Activated naive CD4-positive, alpha-beta T cell treated with Interleukin-2 at 50 U/mL for 16 hours (primary cell): ENCODE measurements around the gene IVNS1ABP.
"Not testable (repeated sequence)": the region's sequence is repeated elsewhere in the genome, so short reads cannot be mapped to it uniquely, and the experiment has no call there.

Experiments used
- DNase-seq: peaks from one replicate; pipeline ENCODE4 v3.0.0-alpha.2; 2020

Gene IVNS1ABP

DNA sequence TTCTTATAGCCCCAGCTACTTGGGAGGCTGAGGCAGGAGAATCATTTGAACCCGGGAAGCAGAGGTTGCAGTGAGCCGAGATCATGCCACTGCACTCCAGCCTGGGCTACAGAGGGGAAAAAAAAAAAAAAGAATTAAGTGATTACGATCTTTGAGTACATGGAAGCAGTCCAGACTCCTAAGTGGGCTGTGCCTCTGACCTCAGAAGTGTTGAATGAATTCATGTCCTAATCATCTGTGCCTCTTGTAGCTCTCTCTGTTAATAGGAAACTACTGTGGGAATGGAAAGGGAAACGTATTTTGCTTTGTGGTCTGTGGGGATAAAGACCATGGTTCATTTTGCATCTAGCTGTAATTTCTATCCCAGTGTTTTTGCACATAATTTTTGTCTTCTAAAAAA is 8.4 kb upstream of the IVNS1ABP start:
- DNase-seq, result no peak

DNA sequence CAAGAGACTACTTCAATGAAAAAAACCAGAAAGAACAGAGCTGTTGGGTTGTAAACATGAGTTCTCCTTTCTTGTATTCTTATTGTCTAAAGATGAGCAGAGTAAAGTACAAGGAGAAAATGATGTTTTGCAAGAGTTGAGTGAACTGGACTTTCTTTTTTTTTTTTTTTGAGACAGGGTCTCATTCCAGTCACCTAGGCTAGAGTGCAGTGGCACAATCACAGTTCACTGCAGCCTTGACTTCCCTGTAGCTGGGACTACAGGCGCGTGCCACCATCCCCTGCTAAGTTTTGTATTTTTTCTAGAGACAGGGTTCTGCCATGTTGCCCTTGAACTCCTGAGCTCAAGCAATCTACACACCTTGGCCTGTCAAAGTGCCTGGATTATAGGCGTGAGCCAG is 7.1 kb upstream of the IVNS1ABP start:
- no peak for DNase-seq

- DNase-seq, result no peak
These were observed 5.6 kb upstream of the IVNS1ABP start for GRCh38 chr1:185322636-185323035.

DNA sequence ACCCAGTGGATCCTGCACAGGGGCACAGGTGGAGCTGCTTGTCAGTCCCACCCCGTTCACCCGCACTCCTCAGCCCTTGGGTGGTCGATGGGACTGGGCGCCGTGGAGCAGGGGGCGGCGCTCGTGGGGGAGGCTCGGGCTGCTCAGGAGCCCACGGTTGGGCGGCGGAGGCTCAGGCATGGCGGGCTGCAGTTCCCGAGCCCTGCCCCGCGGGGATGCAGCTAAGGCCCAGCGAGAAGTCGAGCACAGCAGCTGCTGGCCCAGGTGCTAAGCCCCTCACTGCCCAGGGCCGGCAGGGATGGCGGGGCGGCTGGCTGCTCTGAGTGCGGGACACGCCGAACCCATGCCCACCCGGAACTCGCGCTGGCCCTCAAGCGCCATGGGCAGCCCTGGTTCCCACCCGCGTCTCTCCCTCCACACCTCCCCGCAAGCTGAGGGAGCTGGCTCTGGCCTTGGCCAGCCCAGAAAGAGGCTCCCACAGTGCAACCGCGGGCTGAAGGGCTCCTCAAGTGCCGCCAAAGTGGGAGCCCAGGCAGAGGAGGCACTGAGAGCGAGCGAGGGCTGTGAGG is 4.7 kb upstream of the IVNS1ABP start:
- not testable (repeated sequence) for DNase-seq

DNA sequence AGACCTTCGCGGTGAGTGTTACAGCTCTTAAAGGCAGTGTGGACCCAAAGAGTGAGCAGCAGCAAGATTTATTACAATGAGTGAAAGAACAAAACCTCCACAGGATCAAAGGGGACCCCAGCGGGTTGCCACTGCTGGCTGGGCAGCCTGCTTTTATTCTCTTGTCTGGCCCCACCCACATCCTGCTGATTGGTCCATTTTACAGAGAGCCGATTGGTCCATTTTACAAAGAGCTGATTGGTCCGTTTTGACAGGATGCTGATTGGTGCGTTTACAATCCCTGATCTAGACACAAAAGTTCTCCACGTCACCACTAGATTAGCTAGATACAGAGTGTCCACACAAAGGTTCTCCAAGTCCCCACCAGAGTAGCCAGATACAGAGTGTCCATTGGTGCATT is 4.1 kb upstream of the IVNS1ABP start:
- DNase-seq, result not testable (repeated sequence)

DNA sequence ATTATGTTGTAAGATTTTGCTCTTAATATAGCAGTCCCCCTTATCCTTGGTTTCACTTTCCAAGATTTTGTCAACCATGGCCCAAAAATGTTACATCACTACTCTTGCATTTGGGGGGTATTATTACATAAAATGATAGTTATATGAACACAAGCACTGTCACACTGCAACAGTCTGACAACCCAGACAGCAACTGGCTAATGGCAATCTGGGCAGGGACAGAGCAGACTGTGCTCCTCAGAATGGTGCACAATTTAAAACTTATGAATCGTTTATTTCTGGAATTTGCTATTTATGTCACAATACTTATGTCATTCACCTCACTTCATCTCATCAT is 2.1 kb upstream of the IVNS1ABP start:
- no peak for DNase-seq

- no peak for DNase-seq
These were observed 1.5 kb upstream of the IVNS1ABP start for GRCh38 chr1:185318431-185319138.

DNA sequence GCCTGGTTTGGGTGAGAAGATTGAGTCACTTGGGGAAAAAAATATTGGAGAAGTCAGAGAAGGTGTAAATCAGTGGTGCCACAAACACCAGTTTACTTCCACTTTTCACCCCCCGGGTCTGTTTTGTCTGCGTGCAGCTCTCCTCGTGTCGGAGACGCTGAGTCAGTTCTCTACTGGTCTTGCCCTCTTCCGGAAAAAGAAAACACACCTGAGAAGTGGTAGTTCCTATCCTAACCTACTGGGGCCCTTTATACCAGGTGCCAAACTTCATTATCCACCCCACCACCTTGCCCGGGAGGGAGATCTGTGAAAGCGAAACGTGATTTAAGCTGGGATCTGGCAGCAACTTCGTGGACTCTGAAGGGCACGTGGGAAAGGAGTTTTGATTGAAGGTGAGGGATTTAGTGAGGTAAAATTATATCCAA is 855 bp upstream of the IVNS1ABP start:
- DNase-seq, result peak; percentile 73

DNA sequence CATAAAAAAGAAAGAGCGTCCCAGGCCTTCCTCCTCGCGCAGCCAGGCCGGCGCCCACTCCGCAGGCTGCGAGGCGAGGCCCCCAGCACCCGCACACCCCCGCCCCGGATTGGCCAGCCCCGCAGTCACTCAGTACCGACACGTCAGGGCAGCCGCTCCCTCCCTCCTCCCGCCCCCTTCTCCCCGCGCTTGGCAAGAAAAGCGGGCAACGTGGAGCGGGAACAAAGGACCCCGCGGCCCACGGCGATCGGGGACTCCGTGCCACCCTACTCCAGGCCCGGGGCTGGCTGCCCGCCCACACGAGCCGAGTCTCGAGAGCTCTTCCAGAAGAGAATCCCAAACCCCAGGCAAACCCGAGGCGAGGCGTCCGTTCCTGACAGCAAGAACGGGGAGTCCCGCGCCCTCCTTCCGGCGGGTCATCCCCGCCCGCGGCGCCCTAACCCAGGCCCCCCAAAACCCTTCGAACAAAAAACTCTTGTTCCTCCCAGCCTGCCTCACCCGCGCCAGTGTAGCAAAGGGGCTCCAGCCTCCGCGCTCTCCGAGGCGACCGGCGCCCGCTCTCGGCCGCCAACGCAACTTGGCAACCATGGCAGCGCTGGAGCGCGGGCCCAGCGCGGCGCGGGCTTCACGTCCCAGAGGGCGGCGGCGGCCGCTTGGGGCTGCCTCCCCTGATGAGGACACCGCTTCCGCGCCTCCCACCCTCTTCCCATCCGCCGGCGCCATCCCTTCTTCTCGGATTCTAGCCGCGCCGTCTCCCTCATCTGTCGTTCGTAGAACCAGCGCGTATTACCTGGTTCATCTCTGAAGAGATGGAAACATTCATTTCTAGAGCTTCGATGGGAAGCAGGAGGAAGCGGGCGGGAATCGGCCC is 645 bp downstream of the IVNS1ABP start:
- peak; percentile 92 for DNase-seq

- peak; percentile 15 for DNase-seq
These were observed 1.5 kb downstream of the IVNS1ABP start for GRCh38 chr1:185315445-185316071.

GRCh38 chr1:185314411-185314810 is 2.6 kb downstream of the IVNS1ABP start:
- DNase-seq, result no peak

- no peak for DNase-seq
These were observed 4.5 kb downstream of the IVNS1ABP start for GRCh38 chr1:185312361-185313138.

- no peak for DNase-seq
These were observed 5.3 kb downstream of the IVNS1ABP start for GRCh38 chr1:185311589-185312225.

DNA sequence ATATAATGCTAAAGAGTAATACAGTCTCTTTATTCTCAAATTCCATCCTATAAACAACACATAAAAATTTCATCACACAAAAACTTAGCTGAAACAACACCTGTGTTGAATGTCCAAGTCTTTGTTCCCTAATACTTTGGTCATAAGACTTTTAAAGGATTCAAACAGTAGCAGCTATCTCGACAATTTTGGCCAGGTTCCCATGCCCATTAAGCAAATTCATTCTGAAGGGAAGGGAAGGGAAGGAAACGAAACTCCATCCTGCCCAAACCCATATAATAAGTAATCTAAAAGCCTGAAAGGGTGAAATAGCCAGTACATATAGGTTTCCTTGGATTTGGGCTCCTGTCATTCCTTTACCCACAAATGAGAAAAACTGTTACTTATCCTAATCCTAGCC is 7.5 kb downstream of the IVNS1ABP start:
- DNase-seq, result no peak

DNA sequence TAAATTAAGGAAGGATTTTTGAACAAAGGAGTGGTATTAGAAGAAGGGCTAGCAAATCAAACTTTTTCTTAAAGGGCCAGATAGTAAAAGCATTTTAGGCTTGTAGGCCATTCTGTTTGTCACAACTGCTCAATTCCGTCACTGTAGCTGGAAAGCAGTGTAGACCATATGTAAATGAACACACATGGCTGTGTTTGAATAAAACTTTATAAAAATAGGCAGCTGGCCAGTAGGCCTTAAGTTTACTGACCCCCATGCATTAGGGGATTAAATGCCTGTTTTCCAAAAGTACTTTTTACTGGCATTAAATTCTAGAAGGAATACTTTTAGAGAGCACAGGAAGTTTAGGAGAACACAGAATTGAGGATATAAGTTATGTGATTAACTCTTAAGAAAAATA is 8.9 kb downstream of the IVNS1ABP start:
- no peak for DNase-seq

DNA sequence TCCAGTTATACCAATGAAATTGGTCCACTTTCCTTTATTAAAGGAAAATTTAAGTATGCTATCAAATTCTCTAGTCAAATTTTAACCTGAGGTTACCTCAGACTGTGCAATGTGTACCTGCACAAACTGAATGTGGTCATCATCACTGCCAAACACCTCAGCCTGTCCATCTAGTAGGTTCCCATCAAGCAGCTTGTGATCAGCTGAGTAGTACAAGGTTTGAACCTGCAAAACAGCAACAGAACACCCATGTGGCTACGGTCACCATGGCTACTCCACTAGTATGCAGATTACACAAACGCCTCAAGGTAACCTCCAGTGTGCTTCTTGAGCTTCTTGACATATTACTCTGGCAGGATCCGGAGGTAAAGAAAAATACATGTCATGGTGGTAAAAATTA is 11.6 kb downstream of the IVNS1ABP start:
- no peak for DNase-seq

DNA sequence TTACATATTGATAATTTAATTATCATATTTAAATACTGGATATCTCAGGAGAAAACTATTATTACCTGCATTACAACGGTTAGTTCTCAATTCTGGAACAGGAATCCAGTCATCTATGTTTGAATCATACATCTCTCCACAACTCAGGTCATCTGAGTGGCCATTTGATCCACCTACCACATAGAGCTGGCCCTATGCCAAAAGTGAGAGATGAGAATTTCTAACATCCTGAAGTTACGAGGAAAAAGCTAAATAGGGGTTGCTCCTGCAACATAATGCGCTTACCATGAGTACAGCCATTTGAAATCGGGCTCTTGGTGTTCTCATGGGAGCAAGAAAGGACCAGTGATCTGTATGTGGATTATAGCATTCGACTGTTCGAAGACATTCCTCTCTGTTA is 16.9 kb downstream of the IVNS1ABP start:
- no peak for DNase-seq

- DNase-seq, result no peak
These were observed 19.1 kb downstream of the IVNS1ABP start for GRCh38 chr1:185297982-185298381.

GRCh38 chr1:185295091-185295490 is 22.0 kb downstream of the IVNS1ABP start:
- no peak for DNase-seq

- DNase-seq, result no peak
These were observed 23.0 kb downstream of the IVNS1ABP start for GRCh38 chr1:185293967-185294542.

GRCh38 chr1:185292237-185292636 is 24.8 kb downstream of the IVNS1ABP start:
- no peak for DNase-seq

DNA sequence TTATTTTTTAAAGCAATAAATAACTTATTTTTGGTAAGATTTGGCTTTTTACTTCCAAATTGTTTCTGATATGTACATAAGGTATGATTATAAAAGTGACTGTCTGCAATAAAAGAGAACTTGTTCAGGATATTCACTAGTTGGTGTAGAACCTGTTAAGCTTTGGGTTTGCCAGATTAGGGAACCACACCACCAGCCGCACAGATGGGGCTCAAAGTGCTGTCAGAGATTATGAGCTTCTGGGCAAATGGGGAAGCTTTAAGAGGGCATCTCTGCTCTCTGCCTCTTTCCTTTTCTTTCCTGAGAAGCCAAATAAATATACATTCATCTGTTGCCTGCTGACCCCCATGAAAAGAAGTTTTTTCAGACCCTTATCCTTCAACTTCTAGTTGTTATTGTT is 25.4 kb downstream of the IVNS1ABP start:
- no peak for DNase-seq
